Neural cell (in vitro differentiated cells): Measurements from ENCODE around the gene CNKSR1.

Source experiments
- CTCF ChIP-seq: fragments of 450-650 bp; IDR thresholded peaks from 2 replicates; pipeline ENCODE4 v1.5.1; 2014; ENCODE audit warnings: antibody characterized with exemption, mild to moderate bottlenecking, moderate library complexity; ENCODE audit not compliant: poor library complexity, severe bottlenecking
- EP300 ChIP-seq: fragments of 450-650 bp; conservative IDR thresholded peaks from 2 replicates; pipeline ENCODE4 v1.6.1; 2014; ENCODE audit warnings: antibody characterized with exemption, mild to moderate bottlenecking, moderate library complexity; ENCODE audit not compliant: poor library complexity, severe bottlenecking
- EZH2 ChIP-seq: fragments of 200-600, 300-800 bp; shearing (Covaris generic), sonication (generic); IDR thresholded peaks from 2 replicates; pipeline ENCODE4 v1.6.1; 2014; ENCODE audit warnings: antibody characterized with exemption, low read length, borderline replicate concordance, mild to moderate bottlenecking; ENCODE audit not compliant: insufficient read depth, poor library complexity, severe bottlenecking
- POLR2AphosphoS5 ChIP-seq: IDR thresholded peaks from 2 replicates; pipeline ENCODE4 v1.6.1; 2012
- RAD21 ChIP-seq: fragments of 450-650 bp; conservative IDR thresholded peaks from 2 replicates; pipeline ENCODE4 v1.6.1; 2014; ENCODE audit warnings: antibody characterized with exemption, mild to moderate bottlenecking, moderate library complexity
- REST ChIP-seq: IDR thresholded peaks from 2 replicates; pipeline ENCODE4 v1.6.1; 2012; ENCODE audit warnings: borderline replicate concordance
- TAF1 ChIP-seq: IDR thresholded peaks from 2 replicates; pipeline ENCODE4 v1.6.1; 2012; ENCODE audit warnings: low read depth

- TF ChIP-seq CTCF (no peak), RAD21 (no peak), POLR2AphosphoS5 (no peak), EZH2 (no peak), TAF1 (no peak), REST (no peak), EP300 (no peak)
These were observed 4.5 kb downstream of the CNKSR1 start for GRCh38 chr1:26181586-26182382.
